GM10847 (cell line): Measurements from ENCODE around the gene ZMYM2.

Experiments
- POLR2A ChIP-seq: IDR thresholded peaks from 2 replicates; pipeline ENCODE4 v1.6.1; 2011; ENCODE audit not compliant: insufficient read length; ENCODE audit errors: extremely low read depth

Gene ZMYM2

DNA sequence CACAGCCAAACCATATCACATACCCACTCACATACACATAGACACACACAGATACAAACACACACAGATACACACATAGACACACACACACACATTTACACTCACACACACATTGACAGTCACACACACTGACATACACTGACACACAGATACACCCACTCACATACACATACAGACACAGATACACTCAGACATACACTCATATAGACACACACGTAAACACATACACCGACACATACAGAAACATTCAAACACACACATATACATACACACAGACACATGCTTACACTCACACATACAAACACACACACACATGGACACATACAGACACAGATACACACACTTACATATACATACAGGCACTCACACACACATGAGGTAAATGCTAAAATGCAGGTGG, 172.1 kb downstream of the ZMYM2 start:
- no peak for TF ChIP-seq POLR2A

GRCh38 chr13:20131057-20131832, 172.7 kb downstream of the ZMYM2 start:
- no peak for TF ChIP-seq POLR2A

DNA sequence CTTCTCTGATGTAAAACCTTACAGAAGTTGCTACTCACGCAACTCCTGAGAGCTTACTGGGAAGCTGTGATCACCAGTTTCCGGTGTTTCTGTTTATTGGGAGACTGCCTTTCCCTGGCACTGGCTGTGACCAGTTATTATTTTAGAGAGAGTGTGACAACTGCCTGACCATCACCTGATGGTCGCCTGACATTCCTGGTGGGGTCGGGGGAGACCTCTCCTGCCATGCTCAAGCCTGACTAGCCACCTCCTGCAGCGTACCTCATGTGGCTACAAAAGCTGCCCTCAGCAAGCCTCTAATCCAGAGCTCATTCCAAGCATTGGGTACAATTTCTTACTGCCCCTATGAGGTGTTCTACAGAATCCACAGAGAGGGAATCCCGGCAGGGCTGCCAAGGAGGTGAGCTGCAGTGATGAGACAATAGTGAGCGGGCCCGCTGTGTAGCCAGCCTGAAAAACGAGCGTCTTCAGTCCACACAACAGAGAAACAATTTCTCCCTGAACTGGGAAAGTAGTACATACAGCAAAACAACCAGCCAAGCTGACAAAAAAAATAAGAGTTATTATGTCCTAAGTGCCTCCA, 173.6 kb downstream of the ZMYM2 start:
- TF ChIP-seq POLR2A: no peak

- no peak for TF ChIP-seq POLR2A
Measured at GRCh38 chr13:20134732-20135131, 176.2 kb downstream of the ZMYM2 start.

- no peak for TF ChIP-seq POLR2A
Measured at GRCh38 chr13:20136781-20137703, 178.5 kb downstream of the ZMYM2 start.

- TF ChIP-seq POLR2A: no peak
Measured at GRCh38 chr13:20137875-20138274, 179.3 kb downstream of the ZMYM2 start.

DNA sequence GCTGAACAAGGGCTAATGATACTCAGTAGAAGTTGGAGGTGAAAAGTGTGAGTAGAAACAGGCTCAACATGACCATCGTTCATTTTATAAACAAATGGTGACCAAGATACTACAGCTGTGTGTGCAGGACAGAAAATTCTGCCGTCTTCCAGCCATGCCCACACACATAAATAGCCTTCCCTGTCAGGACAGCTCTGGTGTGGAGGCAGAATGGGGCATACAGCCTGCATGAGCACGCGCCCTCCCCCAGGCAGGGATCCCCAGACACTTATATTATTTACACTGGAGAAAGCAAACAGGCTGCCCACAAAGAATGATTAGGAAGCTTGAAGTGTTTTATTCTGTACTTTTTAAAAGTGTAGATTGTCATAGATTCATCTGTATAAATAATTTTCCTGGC, 182.0 kb downstream of the ZMYM2 start:
- no peak for TF ChIP-seq POLR2A
